ENCODE data around the gene MED6.

- no peak for TF ChIP-seq POLR2A (IDR thresholded peaks at IDR 0.05)
- no peak for TF ChIP-seq POLR2AphosphoS5 (IDR thresholded peaks at IDR 0.05)
Observed at GRCh38 chr14:70641548-70642302, 41.3 kb upstream of the MED6 start, which contains the start of gene TTC9.

Data from spleen (tissue), 3 donors.